GM12878 (cell line): ENCODE results near the gene PATL2. TPM values are rescaled to one million over a fixed set of nuclear protein-coding genes. Genes with fewer than 3 reads are reported as not detected.

ENCODE experiments used
- BACH1 ChIP-seq: fragments of 450-650 bp; IDR thresholded peaks from 2 replicates; pipeline ENCODE4 v1.6.1; 2017; ENCODE audit warnings: mild to moderate bottlenecking, borderline replicate concordance
- CHD2 ChIP-seq: IDR thresholded peaks from 2 replicates; pipeline ENCODE4 v1.6.1; 2011; ENCODE audit warnings: low read depth, low read length, improper control_type of control experiment, borderline replicate concordance
- EED ChIP-seq: sonication (generic); IDR thresholded peaks from 2 replicates; pipeline ENCODE4 v1.6.1; 2016; ENCODE audit warnings: antibody characterized with exemption, low read depth
- EP300 ChIP-seq, 2 experiments: fragments of 150-350 bp in 1 of 2; IDR thresholded peaks; 2 replicates each; pipeline ENCODE4 v1.6.1; 2011 to 2012; ENCODE audit warnings: low read depth in 2 of 2, low read length in 2 of 2, borderline replicate concordance in 1 of 2, improper control_type of control experiment in 1 of 2, inconsistent platforms in 1 of 2; ENCODE audit not compliant: control insufficient read depth in 1 of 2
- HDAC6 ChIP-seq: fragments of 200-600 bp; sonication (generic); IDR thresholded peaks from one replicate; pipeline ENCODE4 v1.8.0; 2017; ENCODE audit warnings: antibody characterized with exemption; ENCODE audit not compliant: unreplicated experiment
- IKZF1 ChIP-seq: fragments of 450-650 bp; conservative IDR thresholded peaks from 2 replicates; pipeline ENCODE4 v1.6.1; 2017; ENCODE audit warnings: antibody characterized with exemption, mild to moderate bottlenecking
- PML ChIP-seq: IDR thresholded peaks from 2 replicates; pipeline ENCODE4 v1.6.1; 2012; ENCODE audit warnings: low read length, inconsistent platforms
- POU2F2 ChIP-seq: IDR thresholded peaks from 3 replicates; pipeline ENCODE4 v1.6.1; 2011; ENCODE audit warnings: low read depth, mild to moderate bottlenecking, low read length, borderline replicate concordance
- RB1 ChIP-seq: fragments of 450-650 bp; formaldehyde crosslinking; IDR thresholded peaks from 2 replicates; pipeline ENCODE4 v1.6.1; 2017; ENCODE audit warnings: mild to moderate bottlenecking, borderline replicate concordance
- RUNX3 ChIP-seq: IDR thresholded peaks from 2 replicates; pipeline ENCODE4 v1.6.1; 2012; ENCODE audit warnings: low read length, inconsistent platforms
- TCF3 ChIP-seq: IDR thresholded peaks from 2 replicates; pipeline ENCODE4 v1.6.1; 2012; ENCODE audit warnings: low read depth, mild to moderate bottlenecking, low read length, borderline replicate concordance; ENCODE audit not compliant: insufficient read depth
- ZNF217 ChIP-seq: fragments of 450-650 bp; IDR thresholded peaks from 2 replicates; pipeline ENCODE4 v1.6.1; 2017; ENCODE audit warnings: antibody characterized with exemption, mild to moderate bottlenecking
- ZNF384 ChIP-seq: IDR thresholded peaks from 2 replicates; pipeline ENCODE4 v1.6.1; 2012; ENCODE audit warnings: low read depth, mild to moderate bottlenecking, low read length, improper control_type of control experiment, borderline replicate concordance
- polyA plus RNA-seq, 11 experiments: library from polyadenylated mRNA; depleted of rRNA in 4 of 11; unstranded in 6 of 11; stranded (reverse) in 5 of 11; fragments of >200 nt; fragmentation: Nextera tagmentation in 4 of 11; fragmentation: Illumina TruSeq in 1 of 11; extraction: Ambion mirVana in 4 of 11; extraction: Trizol in 1 of 11; gene quantifications; 1 replicate in 1 of 11; 2 replicates in 10 of 11; pipeline versions ENCODE4 v1.2.1 to v1.2.3, GENCODE V29; 2011 to 2016; ENCODE audit warnings: inconsistent platforms in 2 of 11, missing spikeins in 2 of 11, low read depth in 1 of 11
- total RNA-seq, 4 experiments: library from RNA; depleted of rRNA in 3 of 4; stranded (reverse); fragments of >200 nt in 3 of 4; fragmentation: Illumina TruSeq in 1 of 4; extraction: Trizol in 1 of 4; gene quantifications; 2 replicates each; pipeline versions ENCODE4 v1.2.1 to v1.2.3, GENCODE V29; 2013 to 2021
- TF ChIP-seq, protein P1 (sequence below): IDR thresholded peaks from 2 replicates; pipeline ENCODE4 v1.6.1; 2012; ENCODE audit warnings: low read depth, low read length, improper control_type of control experiment
- TF ChIP-seq, protein P2 (sequence below): fragments of 450-650 bp; IDR thresholded peaks from 2 replicates; pipeline ENCODE4 v1.6.1; 2017; ENCODE audit warnings: mild to moderate bottlenecking
- TF ChIP-seq, protein P3 (sequence below): fragments of 450-650 bp; IDR thresholded peaks from 2 replicates; pipeline ENCODE4 v1.6.1; 2017; ENCODE audit warnings: low read depth, mild to moderate bottlenecking, moderate library complexity
- TF ChIP-seq, protein P4 (sequence below): IDR thresholded peaks from 2 replicates; pipeline ENCODE4 v1.6.1; 2011; ENCODE audit warnings: low read depth, low read length, improper control_type of control experiment, borderline replicate concordance
- TF ChIP-seq, protein P5 (sequence below): fragments of 450-650 bp; IDR thresholded peaks from 2 replicates; pipeline ENCODE4 v1.6.1; 2016; ENCODE audit warnings: mild to moderate bottlenecking
- TF ChIP-seq, protein P6 (sequence below): fragments of 450-650 bp; IDR thresholded peaks from 2 replicates; pipeline ENCODE4 v1.6.1; 2018; ENCODE audit warnings: borderline replicate concordance, mild to moderate bottlenecking; ENCODE audit not compliant: partially characterized antibody

The PATL2 gene
- total and polyA plus RNA-seq, 10 of the 15 experiments (the other 5 are each of a cell fraction or from before 2014, with no cell fraction given) = 4.2 to 16.2 (median 12.1) TPM

DNA sequence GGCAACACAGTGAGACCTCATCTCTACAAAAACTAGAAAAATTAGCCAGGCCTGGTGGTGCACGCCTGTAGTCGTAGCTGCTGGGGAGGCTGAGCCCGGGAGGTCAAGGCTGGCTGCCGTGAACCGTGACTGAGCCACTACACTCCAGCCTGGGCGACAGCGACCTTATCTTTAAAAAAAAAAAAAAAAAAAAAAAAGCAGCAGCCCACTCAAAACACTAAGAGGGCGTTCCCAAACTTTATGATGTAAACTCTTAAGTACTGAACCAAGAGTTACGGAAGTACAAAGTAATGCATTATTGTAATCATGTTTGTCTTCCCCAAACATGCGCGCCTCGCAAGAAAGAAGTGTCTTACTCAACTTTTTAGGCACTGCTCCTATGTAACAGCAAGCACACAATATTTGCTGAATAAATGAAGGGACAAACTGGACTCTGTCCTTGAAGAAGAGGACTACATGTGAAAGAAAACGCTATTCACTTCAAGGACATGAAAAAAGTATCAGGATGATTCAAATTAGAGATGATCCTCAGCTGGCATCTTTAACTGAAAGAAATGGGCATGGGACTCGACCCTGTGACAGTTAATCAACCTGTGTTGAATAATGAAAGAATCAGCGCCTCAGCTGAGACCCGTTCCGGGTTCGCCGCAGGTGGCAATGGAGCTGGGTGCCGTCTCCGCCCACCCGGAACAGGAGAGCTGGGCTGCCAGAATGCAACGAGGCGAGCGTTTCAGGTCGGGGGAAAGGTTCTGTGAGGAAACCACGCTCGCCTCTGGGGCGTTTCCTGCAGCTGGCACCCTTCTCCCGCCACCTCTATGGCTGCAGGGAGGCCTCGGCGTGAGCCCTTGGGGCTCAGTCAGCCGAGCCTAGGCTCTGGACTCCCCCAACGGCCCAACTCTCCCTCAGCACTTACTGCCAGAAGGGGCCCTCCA lies 48.4 kb downstream of the PATL2 start (continued):
- TF ChIP-seq, protein P1, sequence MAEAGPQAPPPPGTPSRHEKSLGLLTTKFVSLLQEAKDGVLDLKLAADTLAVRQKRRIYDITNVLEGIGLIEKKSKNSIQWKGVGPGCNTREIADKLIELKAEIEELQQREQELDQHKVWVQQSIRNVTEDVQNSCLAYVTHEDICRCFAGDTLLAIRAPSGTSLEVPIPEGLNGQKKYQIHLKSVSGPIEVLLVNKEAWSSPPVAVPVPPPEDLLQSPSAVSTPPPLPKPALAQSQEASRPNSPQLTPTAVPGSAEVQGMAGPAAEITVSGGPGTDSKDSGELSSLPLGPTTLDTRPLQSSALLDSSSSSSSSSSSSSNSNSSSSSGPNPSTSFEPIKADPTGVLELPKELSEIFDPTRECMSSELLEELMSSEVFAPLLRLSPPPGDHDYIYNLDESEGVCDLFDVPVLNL = no peak
- TF ChIP-seq, protein P2, sequence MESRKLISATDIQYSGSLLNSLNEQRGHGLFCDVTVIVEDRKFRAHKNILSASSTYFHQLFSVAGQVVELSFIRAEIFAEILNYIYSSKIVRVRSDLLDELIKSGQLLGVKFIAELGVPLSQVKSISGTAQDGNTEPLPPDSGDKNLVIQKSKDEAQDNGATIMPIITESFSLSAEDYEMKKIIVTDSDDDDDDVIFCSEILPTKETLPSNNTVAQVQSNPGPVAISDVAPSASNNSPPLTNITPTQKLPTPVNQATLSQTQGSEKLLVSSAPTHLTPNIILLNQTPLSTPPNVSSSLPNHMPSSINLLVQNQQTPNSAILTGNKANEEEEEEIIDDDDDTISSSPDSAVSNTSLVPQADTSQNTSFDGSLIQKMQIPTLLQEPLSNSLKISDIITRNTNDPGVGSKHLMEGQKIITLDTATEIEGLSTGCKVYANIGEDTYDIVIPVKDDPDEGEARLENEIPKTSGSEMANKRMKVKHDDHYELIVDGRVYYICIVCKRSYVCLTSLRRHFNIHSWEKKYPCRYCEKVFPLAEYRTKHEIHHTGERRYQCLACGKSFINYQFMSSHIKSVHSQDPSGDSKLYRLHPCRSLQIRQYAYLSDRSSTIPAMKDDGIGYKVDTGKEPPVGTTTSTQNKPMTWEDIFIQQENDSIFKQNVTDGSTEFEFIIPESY = no peak
- TF ChIP-seq, protein P3, sequence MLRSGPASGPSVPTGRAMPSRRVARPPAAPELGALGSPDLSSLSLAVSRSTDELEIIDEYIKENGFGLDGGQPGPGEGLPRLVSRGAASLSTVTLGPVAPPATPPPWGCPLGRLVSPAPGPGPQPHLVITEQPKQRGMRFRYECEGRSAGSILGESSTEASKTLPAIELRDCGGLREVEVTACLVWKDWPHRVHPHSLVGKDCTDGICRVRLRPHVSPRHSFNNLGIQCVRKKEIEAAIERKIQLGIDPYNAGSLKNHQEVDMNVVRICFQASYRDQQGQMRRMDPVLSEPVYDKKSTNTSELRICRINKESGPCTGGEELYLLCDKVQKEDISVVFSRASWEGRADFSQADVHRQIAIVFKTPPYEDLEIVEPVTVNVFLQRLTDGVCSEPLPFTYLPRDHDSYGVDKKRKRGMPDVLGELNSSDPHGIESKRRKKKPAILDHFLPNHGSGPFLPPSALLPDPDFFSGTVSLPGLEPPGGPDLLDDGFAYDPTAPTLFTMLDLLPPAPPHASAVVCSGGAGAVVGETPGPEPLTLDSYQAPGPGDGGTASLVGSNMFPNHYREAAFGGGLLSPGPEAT = no peak
- peak; percentile 80 for TF ChIP-seq HDAC6
- TF ChIP-seq IKZF1 = no peak
- TF ChIP-seq, protein P4, sequence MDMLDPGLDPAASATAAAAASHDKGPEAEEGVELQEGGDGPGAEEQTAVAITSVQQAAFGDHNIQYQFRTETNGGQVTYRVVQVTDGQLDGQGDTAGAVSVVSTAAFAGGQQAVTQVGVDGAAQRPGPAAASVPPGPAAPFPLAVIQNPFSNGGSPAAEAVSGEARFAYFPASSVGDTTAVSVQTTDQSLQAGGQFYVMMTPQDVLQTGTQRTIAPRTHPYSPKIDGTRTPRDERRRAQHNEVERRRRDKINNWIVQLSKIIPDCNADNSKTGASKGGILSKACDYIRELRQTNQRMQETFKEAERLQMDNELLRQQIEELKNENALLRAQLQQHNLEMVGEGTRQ = no peak
- no peak for TF ChIP-seq CHD2
- peak; percentile 93 for TF ChIP-seq ZNF384
- TF ChIP-seq RB1 = no peak; the same call in 1 of the 2 replicates
- TF ChIP-seq EP300 (IDR thresholded peaks at IDR 0.05; ENCODE audit: borderline replicate concordance in 1 of 2, control insufficient read depth in 1 of 2, low read depth in 2 of 2, low read length in 2 of 2) = no peak; a peak in 1 of 4 replicates
- no peak for TF ChIP-seq ZNF217
- TF ChIP-seq, protein P5, sequence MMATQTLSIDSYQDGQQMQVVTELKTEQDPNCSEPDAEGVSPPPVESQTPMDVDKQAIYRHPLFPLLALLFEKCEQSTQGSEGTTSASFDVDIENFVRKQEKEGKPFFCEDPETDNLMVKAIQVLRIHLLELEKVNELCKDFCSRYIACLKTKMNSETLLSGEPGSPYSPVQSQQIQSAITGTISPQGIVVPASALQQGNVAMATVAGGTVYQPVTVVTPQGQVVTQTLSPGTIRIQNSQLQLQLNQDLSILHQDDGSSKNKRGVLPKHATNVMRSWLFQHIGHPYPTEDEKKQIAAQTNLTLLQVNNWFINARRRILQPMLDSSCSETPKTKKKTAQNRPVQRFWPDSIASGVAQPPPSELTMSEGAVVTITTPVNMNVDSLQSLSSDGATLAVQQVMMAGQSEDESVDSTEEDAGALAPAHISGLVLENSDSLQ = no peak
- peak; percentile 58; the same call in 1 of the 3 replicates for TF ChIP-seq POU2F2
- no peak for TF ChIP-seq PML
- TF ChIP-seq RUNX3 = peak; percentile 26; the same call in 1 of the 2 replicates
- no peak for TF ChIP-seq EED
- TF ChIP-seq, protein P6, sequence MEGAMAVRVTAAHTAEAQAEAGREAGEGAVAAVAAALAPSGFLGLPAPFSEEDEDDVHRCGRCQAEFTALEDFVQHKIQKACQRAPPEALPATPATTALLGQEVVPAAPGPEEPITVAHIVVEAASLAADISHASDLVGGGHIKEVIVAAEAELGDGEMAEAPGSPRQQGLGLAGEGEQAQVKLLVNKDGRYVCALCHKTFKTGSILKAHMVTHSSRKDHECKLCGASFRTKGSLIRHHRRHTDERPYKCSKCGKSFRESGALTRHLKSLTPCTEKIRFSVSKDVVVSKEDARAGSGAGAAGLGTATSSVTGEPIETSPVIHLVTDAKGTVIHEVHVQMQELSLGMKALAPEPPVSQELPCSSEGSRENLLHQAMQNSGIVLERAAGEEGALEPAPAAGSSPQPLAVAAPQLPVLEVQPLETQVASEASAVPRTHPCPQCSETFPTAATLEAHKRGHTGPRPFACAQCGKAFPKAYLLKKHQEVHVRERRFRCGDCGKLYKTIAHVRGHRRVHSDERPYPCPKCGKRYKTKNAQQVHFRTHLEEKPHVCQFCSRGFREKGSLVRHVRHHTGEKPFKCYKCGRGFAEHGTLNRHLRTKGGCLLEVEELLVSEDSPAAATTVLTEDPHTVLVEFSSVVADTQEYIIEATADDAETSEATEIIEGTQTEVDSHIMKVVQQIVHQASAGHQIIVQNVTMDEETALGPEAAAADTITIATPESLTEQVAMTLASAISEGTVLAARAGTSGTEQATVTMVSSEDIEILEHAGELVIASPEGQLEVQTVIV = peak; percentile 34
- TF ChIP-seq TCF3 = peak; percentile 70; the same call in 1 of the 2 replicates
- TF ChIP-seq BACH1 = no peak
